ENCODE results near the gene GJB3.

Gene GJB3

GRCh38 chr1:34790985-34791384 is 10.0 kb downstream of the GJB3 start:
- Histone ChIP-seq H3K27ac (no peak overlapping the region), H3K27me3 (ENCODE audit: insufficient read depth, low read depth, severe bottlenecking) (peaks cover 51% of the 10 kb centered on the region), H3K4me3 (ENCODE audit: low read depth, low read length) (no peak overlapping the region), H3K36me3 (no peaks in the 10 kb centered on the region), H3K9me3 (ENCODE audit: severe bottlenecking) (no peaks in the 10 kb centered on the region)
- no peak for TF ChIP-seq CTCF (IDR thresholded peaks at IDR 0.05; ENCODE audit: low read depth, low read length)
- no peak for DNase-seq

- H3K27ac ChIP-seq: no peak overlapping the region
- DNase-seq: no peak
These were observed 11.4 kb downstream of the GJB3 start for GRCh38 chr1:34792424-34792823.

GRCh38 chr1:34792868-34793727 is 12.1 kb downstream of the GJB3 start, which contains the start of gene GJA4:
Gene GJA4, plus strand, starts transcription at chr1:34792999. Its CDS starts 1,215 bp downstream, at chr1:34794214.
- Histone ChIP-seq H3K9me3 (ENCODE audit: severe bottlenecking) (no peaks in the 10 kb centered on the region), H3K36me3 (no peaks in the 10 kb centered on the region), H3K27ac (no peak within 1 kb of the TSS), H3K27me3 (ENCODE audit: insufficient read depth, low read depth, severe bottlenecking) (peaks cover 51% of the 10 kb centered on the region), H3K4me3 (ENCODE audit: low read depth, low read length) (no peak within 1 kb of the TSS)
- DNase-seq: no peak
- TF ChIP-seq CTCF (IDR thresholded peaks at IDR 0.05; ENCODE audit: low read depth, low read length): no peak

More at GRCh38 chr1:34792424-34792823, 11.4 kb downstream of the GJB3 start:
- Histone ChIP-seq H3K9me3 (ENCODE audit: severe bottlenecking) (no peaks in the 10 kb centered on the region), H3K27me3 (ENCODE audit: insufficient read depth, low read depth, severe bottlenecking) (peaks cover 51% of the 10 kb centered on the region), H3K4me3 (ENCODE audit: low read depth, low read length) (no peak overlapping the region), H3K36me3 (no peaks in the 10 kb centered on the region)
- TF ChIP-seq CTCF (IDR thresholded peaks at IDR 0.05; ENCODE audit: low read depth, low read length): no peak

GRCh38 chr1:34794001-34794789 is 13.2 kb downstream of the GJB3 start:
- Histone ChIP-seq H3K27me3 (ENCODE audit: insufficient read depth, low read depth, severe bottlenecking) (peaks cover 51% of the 10 kb centered on the region), H3K9me3 (ENCODE audit: severe bottlenecking) (no peaks in the 10 kb centered on the region), H3K4me3 (ENCODE audit: low read depth, low read length) (no peak overlapping the region), H3K36me3 (no peaks in the 10 kb centered on the region), H3K27ac (no peak overlapping the region)
- TF ChIP-seq CTCF (IDR thresholded peaks at IDR 0.05; ENCODE audit: low read depth, low read length): no peak
- DNase-seq: no peak

GRCh38 chr1:34794790-34795180 is 13.8 kb downstream of the GJB3 start:
- Histone ChIP-seq H3K36me3 (no peaks in the 10 kb centered on the region), H3K9me3 (ENCODE audit: severe bottlenecking) (no peaks in the 10 kb centered on the region), H3K27me3 (ENCODE audit: insufficient read depth, low read depth, severe bottlenecking) (peaks cover 51% of the 10 kb centered on the region), H3K4me3 (ENCODE audit: low read depth, low read length) (no peak overlapping the region), H3K27ac (no peak overlapping the region)
- no peak for DNase-seq
- no peak for TF ChIP-seq CTCF (IDR thresholded peaks at IDR 0.05; ENCODE audit: low read depth, low read length)
